WTC11 (cell line): Measurements from ENCODE around the gene LY6G6C. TPM values are rescaled to one million over a fixed set of nuclear protein-coding genes. Genes with fewer than 3 reads are reported as not detected.

Experiments used
- ATAC-seq: fragments of 200-7000 bp; cut with Tn5 transposase; 2 replicates; pipeline ENCODE4 v1.10.0; 2021; ENCODE audit warnings: mild to moderate bottlenecking, moderate library complexity
- CTCF ChIA-PET: fragments of 300-600 bp; sonication (Branson Sonifier 250); formaldehyde crosslinking; loops from one replicate; lab custom pipeline; 2021; ENCODE audit warnings: antibody characterized with exemption; lab: Charles Lee
- POLR2A ChIA-PET: fragments of 350-600 bp; sonication (Branson Sonifier 250); formaldehyde crosslinking; loops from one replicate; lab custom pipeline; 2021; ENCODE audit warnings: antibody characterized with exemption; lab: Charles Lee
- DNase-seq: peaks from one replicate; pipeline ENCODE4 v3.0.0; 2021; ENCODE audit warnings: low spot score
- H3K27ac Mint-ChIP-seq: 2 replicates; pipeline ENCODE4 v1.8.0; 2021; ENCODE audit warnings: mixed read lengths
- H3K27me3 Mint-ChIP-seq: 2 replicates; pipeline ENCODE4 v1.8.0; 2021; ENCODE audit warnings: low read depth, mild to moderate bottlenecking, moderate library complexity, mixed read lengths
- H3K36me3 Mint-ChIP-seq: 2 replicates; pipeline ENCODE4 v1.8.0; 2021; ENCODE audit warnings: mixed read lengths
- H3K4me1 Mint-ChIP-seq: 2 replicates; pipeline ENCODE4 v1.8.0; 2022; ENCODE audit warnings: mixed read lengths
- H3K4me3 Mint-ChIP-seq: 2 replicates; pipeline ENCODE4 v1.8.0; 2021; ENCODE audit warnings: mild to moderate bottlenecking, moderate library complexity, mixed read lengths
- H3K9me3 Mint-ChIP-seq: 2 replicates; pipeline ENCODE4 v1.8.0; 2021; ENCODE audit warnings: mixed read lengths
- AFF4 ChIP-seq: sonication (generic); formaldehyde crosslinking; IDR thresholded peaks from 2 replicates; pipeline ENCODE4 v1.8.1; 2023; ENCODE audit warnings: mild to moderate bottlenecking, missing genetic modification reagents, borderline replicate concordance
- AR ChIP-seq: fragments of 250-450 bp; sonication (Bioruptor Pico); IDR thresholded peaks from 2 replicates; pipeline ENCODE4 v1.9.0; 2021; ENCODE audit warnings: mild to moderate bottlenecking
- ATF1 ChIP-seq: sonication (generic); formaldehyde crosslinking; IDR thresholded peaks from 2 replicates; pipeline ENCODE4 v1.8.1; 2023; ENCODE audit warnings: mild to moderate bottlenecking, moderate library complexity, missing genetic modification reagents
- CDX4 ChIP-seq: fragments of 250-450 bp; sonication (Bioruptor Pico); IDR thresholded peaks from 2 replicates; pipeline ENCODE4 v1.9.0; 2021; ENCODE audit warnings: moderate library complexity, mild to moderate bottlenecking, inconsistent platforms, borderline replicate concordance
- CREM ChIP-seq: sonication (generic); formaldehyde crosslinking; IDR thresholded peaks from 2 replicates; pipeline ENCODE4 v1.8.1; 2022; ENCODE audit warnings: mild to moderate bottlenecking, missing genetic modification reagents, moderate library complexity
- ELF4 ChIP-seq: sonication (generic); formaldehyde crosslinking; IDR thresholded peaks from 2 replicates; pipeline ENCODE4 v1.8.1; 2022; ENCODE audit warnings: low read depth, mild to moderate bottlenecking, moderate library complexity, missing genetic modification reagents
- ESRRA ChIP-seq: sonication (generic); formaldehyde crosslinking; IDR thresholded peaks from 2 replicates; pipeline ENCODE4 v1.8.1; 2022; ENCODE audit warnings: mild to moderate bottlenecking, missing genetic modification reagents, borderline replicate concordance
- FOXK1 ChIP-seq: sonication (generic); formaldehyde crosslinking; IDR thresholded peaks from 2 replicates; pipeline ENCODE4 v1.8.0; 2022; ENCODE audit warnings: mild to moderate bottlenecking, moderate library complexity, missing genetic modification reagents
- GABPB1 ChIP-seq: sonication (generic); formaldehyde crosslinking; IDR thresholded peaks from 2 replicates; pipeline ENCODE4 v1.8.1; 2023; ENCODE audit warnings: mild to moderate bottlenecking, missing genetic modification reagents
- HMGA2 ChIP-seq: fragments of 250-450 bp; sonication (Bioruptor Pico); IDR thresholded peaks from 2 replicates; pipeline ENCODE4 v1.4.0; 2021; ENCODE audit warnings: mild to moderate bottlenecking, moderate library complexity
- IRF2 ChIP-seq: sonication (generic); formaldehyde crosslinking; IDR thresholded peaks from 2 replicates; pipeline ENCODE4 v1.8.0; 2022; ENCODE audit warnings: low read depth, missing genetic modification reagents, borderline replicate concordance
- JUN ChIP-seq: sonication (generic); formaldehyde crosslinking; IDR thresholded peaks from 2 replicates; pipeline ENCODE4 v1.8.0; 2023; ENCODE audit warnings: mild to moderate bottlenecking, missing genetic modification reagents
- OVOL2 ChIP-seq: fragments of 250-450 bp; sonication (Bioruptor Pico); IDR thresholded peaks from 2 replicates; pipeline ENCODE4 v1.9.0; 2021; ENCODE audit warnings: mild to moderate bottlenecking, borderline replicate concordance
- RELA ChIP-seq: sonication (generic); formaldehyde crosslinking; IDR thresholded peaks from 2 replicates; pipeline ENCODE4 v1.8.1; 2022; ENCODE audit warnings: missing genetic modification reagents, mild to moderate bottlenecking, borderline replicate concordance
- SOX15 ChIP-seq: fragments of 250-450 bp; sonication (Bioruptor Pico); IDR thresholded peaks from 2 replicates; pipeline ENCODE4 v1.9.0; 2021; ENCODE audit warnings: mild to moderate bottlenecking
- TEAD1 ChIP-seq: sonication (generic); formaldehyde crosslinking; IDR thresholded peaks from 2 replicates; pipeline ENCODE4 v1.8.0; 2022; ENCODE audit warnings: mild to moderate bottlenecking, missing genetic modification reagents
- USF2 ChIP-seq: sonication (generic); formaldehyde crosslinking; IDR thresholded peaks from 2 replicates; pipeline ENCODE4 v1.8.1; 2023; ENCODE audit warnings: mild to moderate bottlenecking, missing genetic modification reagents, moderate library complexity
- ZNF219 ChIP-seq: sonication (generic); formaldehyde crosslinking; IDR thresholded peaks from 2 replicates; pipeline ENCODE4 v1.8.0; 2023; ENCODE audit warnings: missing genetic modification reagents, mild to moderate bottlenecking, borderline replicate concordance
- ZNF281 ChIP-seq: sonication (generic); formaldehyde crosslinking; IDR thresholded peaks from 2 replicates; pipeline ENCODE4 v1.8.0; 2023; ENCODE audit warnings: mild to moderate bottlenecking, missing genetic modification reagents
- ZNF317 ChIP-seq: sonication (generic); formaldehyde crosslinking; IDR thresholded peaks from 2 replicates; pipeline ENCODE4 v1.8.1; 2023; ENCODE audit warnings: low read depth, mild to moderate bottlenecking, moderate library complexity, missing genetic modification reagents, borderline replicate concordance
- ZNF423 ChIP-seq: fragments of 250-450 bp; sonication (Bioruptor Pico); IDR thresholded peaks from 2 replicates; pipeline ENCODE4 v2.1.2; 2022; ENCODE audit warnings: mild to moderate bottlenecking, moderate library complexity
- ZNF671 ChIP-seq: fragments of 250-450 bp; sonication (Bioruptor Pico); IDR thresholded peaks from 2 replicates; pipeline ENCODE4 v1.8.0; 2021; ENCODE audit warnings: mild to moderate bottlenecking
- total RNA-seq: library from RNA; stranded (reverse); gene quantifications from 3 replicates; pipeline ENCODE4 v1.2.3, GENCODE V29; 2021

LY6G6C gene
- total RNA-seq, 1 experiment from 2014 or later, result 0.35 TPM

DNA sequence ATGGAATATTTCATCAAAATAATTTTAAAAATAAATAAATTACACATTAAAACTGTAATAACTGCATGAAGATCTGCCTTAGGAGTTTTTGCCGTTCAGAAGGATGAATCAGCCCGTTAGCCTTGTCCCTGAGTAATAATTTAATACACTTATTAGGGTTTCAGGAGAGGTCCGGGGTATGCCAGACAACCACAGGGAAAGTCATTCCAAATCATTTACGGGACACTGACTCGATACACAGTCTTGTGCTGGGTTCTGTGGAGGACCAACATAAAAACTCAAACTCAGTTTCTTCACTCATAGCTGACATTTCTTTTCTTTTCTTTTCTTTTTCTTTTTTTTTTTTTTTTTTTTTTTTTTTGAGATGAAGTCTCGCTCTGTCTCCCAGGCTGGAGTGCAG is 15.6 kb downstream of the LY6G6C start (continued):
- TF ChIP-seq USF2 (CRISPR knock-in tag) (no peak), GABPB1 (CRISPR knock-in tag) (no peak), AR (CRISPR knock-in tag) (no peak), FOXK1 (no peak), OVOL2 (no peak), ATF1 (CRISPR knock-in tag) (no peak)

DNA sequence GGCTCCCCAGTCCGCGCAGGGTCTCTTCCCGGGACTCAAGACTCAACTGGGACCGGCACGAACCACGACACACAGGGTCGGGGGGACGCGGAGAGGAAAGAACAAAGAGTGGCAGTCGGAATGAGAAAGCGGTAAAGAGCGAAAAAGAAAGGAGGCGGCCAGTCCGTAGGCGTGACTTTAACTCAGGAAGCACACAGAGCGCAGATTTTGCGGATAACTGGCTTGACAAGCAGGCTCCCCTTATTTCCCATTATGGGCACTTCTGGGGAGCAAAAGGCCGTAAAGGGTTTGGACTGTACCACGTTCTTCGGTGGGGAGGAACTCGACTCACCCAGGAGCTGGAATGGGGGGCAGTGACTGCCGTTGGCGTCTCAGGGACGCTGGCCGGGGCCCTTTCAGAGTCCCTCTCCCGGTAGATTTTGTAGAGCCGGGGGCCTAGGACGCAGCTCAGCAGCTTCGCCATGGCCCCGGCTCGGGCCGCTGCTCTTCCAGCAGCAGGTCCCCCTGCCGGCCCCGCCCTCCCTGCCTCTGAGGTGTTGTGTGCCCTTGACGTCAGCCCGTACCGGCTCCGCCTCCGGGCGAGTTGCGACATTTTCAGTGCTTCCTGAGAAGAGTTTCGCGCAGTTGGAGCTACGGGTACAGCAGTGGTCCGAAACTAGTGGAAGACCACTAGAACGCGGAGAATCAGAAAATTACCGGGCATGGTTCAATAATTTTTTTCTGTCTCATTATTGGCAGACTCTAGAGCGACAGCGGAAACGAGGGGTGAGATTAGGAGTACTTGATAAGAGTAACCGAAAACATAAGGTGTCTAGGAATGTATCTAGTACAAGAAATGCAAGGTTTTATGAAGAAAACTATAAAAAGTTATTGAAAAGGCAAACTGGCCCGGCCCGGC is 18.5 kb downstream of the LY6G6C start, which contains the start of gene ABHD16A:
ABHD16A (minus strand) TSS at position 506 of the 898 bp plus-strand sequence; CDS start at position 463, 43 bp downstream.
- Mint-ChIP-seq H3K36me3 (no peaks in the 10 kb centered on the region; the same call in 1 of the 2 replicates), H3K27ac (peak within 1 kb of the TSS; percentile 99), H3K4me3 (peak within 1 kb of the TSS; percentile 95), H3K9me3 (no peaks in the 10 kb centered on the region), H3K27me3 (peaks cover 7% of the 10 kb centered on the region; the same call in 1 of the 2 replicates), H3K4me1 (peaks cover 12% of the 10 kb centered on the region)
- DNase-seq (peak; percentile 98), ATAC-seq (peak; percentile 95)
- CTCF ChIA-PET, result interaction anchor here (0.6 to 2.2 kb wide), 19 partner anchors 9 to 249 kb away, joined by 3 to 15 read pairs (median 5); partner anchors contain the start of genes DDAH2, LY6G5C, MPIG6B and VARS1
- POLR2A ChIA-PET, result interaction anchor here (1.0 to 1.3 kb wide), 5 partner anchors 14 to 124 kb away, joined by 3 to 5 read pairs (median 4); partner anchors contain the start of genes C6orf47, GPANK1 and HSPA1B
- no peak for TF ChIP-seq SOX15
- TF ChIP-seq ZNF281, result no peak
- no peak for TF ChIP-seq ZNF671
- TF ChIP-seq ATF1 (CRISPR knock-in tag), result no peak
- TF ChIP-seq ZNF423 (CRISPR knock-in tag), result no peak
- TF ChIP-seq IRF2, result no peak
- TF ChIP-seq ELF4 (CRISPR knock-in tag), result no peak
- TF ChIP-seq HMGA2 (CRISPR knock-in tag), result no peak
- TF ChIP-seq CDX4, result no peak
- TF ChIP-seq CREM, result 0 out of 2 replicates have a peak, but pooled peaks have one; percentile 44
- TF ChIP-seq GABPB1 (CRISPR knock-in tag), result peak; percentile 85
- TF ChIP-seq ZNF317, result no peak
- no peak for TF ChIP-seq JUN
- TF ChIP-seq ESRRA (CRISPR knock-in tag), result no peak
- 0 out of 2 replicates have a peak, but pooled peaks have one; percentile 45 for TF ChIP-seq FOXK1
- no peak for TF ChIP-seq RELA (CRISPR knock-in tag)
- no peak for TF ChIP-seq TEAD1
- no peak for TF ChIP-seq ZNF219 (CRISPR knock-in tag)
- TF ChIP-seq AFF4 (CRISPR knock-in tag), result no peak
